Pancreas (tissue), 10 donors: Measurements from ENCODE around the gene RIPK1. TPM values are rescaled to one million over a fixed set of nuclear protein-coding genes. Genes with fewer than 3 reads are reported as not detected.

Experiments used
- ATAC-seq, 4 donors: fragments of 200-7000 bp; cut with Tn5 transposase; one replicate each; pipeline versions ENCODE4 v1.8.0 to v1.9.1; 2020; ENCODE audit warnings: mild to moderate bottlenecking in 4 of 4, moderate library complexity in 4 of 4
- DNase-seq, 6 donors: peaks; one replicate each; pipeline ENCODE4 v3.0.0-alpha.2; 2020
- FAIRE-seq: peaks from 2 replicates; lab custom pipeline; 2012; peaks lifted over from hg19 to GRCh38; lab: Jason Lieb, UNC
- H3K27ac ChIP-seq, 4 donors: fragments of 200-600 bp; sonication (generic); 1 replicate in 3 of 4; 2 replicates in 1 of 4; pipeline versions ENCODE4 v1.5.0 to v1.8.0; 2020
- H3K27me3 ChIP-seq, 4 donors: fragments of 200-600 bp; one replicate each; pipeline ENCODE4 v1.8.0; 2021
- H3K36me3 ChIP-seq, 3 donors: fragments of 200-600 bp; sonication (generic) in 1 of 3; one replicate each; pipeline versions ENCODE4 v1.5.0 to v1.8.0; 2020 to 2021
- H3K4me1 ChIP-seq, 3 donors: fragments of 200-600 bp; one replicate each; pipeline ENCODE4 v1.8.0; 2021
- H3K4me3 ChIP-seq, 4 donors: fragments of 200-600 bp; sonication (generic) in 2 of 4; one replicate each; pipeline versions ENCODE4 v1.5.0 to v1.8.0; 2020 to 2021
- H3K9me3 ChIP-seq, 4 donors: fragments of 200-600 bp; one replicate each; pipeline ENCODE4 v1.8.0; 2021
- CTCF ChIP-seq, 4 donors: fragments of 200-600 bp; sonication (generic) in 3 of 4; IDR thresholded peaks; one replicate each; pipeline versions ENCODE4 v1.5.0 to v1.8.0; 2021; ENCODE audit warnings: antibody characterized with exemption in 4 of 4
- WGBS, 2 donors: extraction: QIAGEN DNeasy Blood & Tissue Kit; methylation state at CpG; one replicate each; pipeline ENCODE4 v1.1.7; 2013; 5-methylcytosine and 5-hydroxymethylcytosine counted together
- intact Hi-C, 3 donors: fragments of 100-400 bp; cut with DNase I; formaldehyde crosslinking; loops; one replicate each; pipeline versions ENCODE4 v1.11.1 to v1.14.2; 2022
- polyA plus RNA-seq, 2 donors: library from polyadenylated mRNA; stranded (reverse); fragments of 200-250 nt; gene quantifications; one replicate each; pipeline ENCODE4 v1.2.3, GENCODE V29; 2013
- total RNA-seq, 6 donors: library from RNA; stranded (reverse); fragmentation: NEBNext Ultra II Directional in 4 of 6; extraction: Animal tissue kit (Norgen Biotek cat#: 25700) in 4 of 6; gene quantifications; one replicate each; pipeline versions ENCODE4 v1.2.1 to v1.2.4, GENCODE V29; 2021 to 2023
- donor health status: healthy with polysubstance abuse.
- donor health status: DM: no; HTN: no; CAD: no; lungs with moderate emphysema.
- donor health status: DM: no; HTN: no; CAD: no.
- donor health status: control.
- donor health status: control.
- donor health status: Bipolar disorder and iron deficiency.
- donor health status: DM: yes; HTN: yes; CAD: no.
- donor health status: DM: no; HTN: no; CAD: no.
- donor health status: DM: no; HTN: no; CAD: no.
- donor health status: DM: yes; HTN: yes; CAD: no.

Gene RIPK1
- total and polyA plus RNA-seq, 8 donors = 9.0 to 20.5 (median 9.9) TPM

GRCh38 chr6:3128356-3129108 lies 60.2 kb downstream of the RIPK1 start:
- peak; percentile 37 to 54 (median 47) for ATAC-seq
- no peak for TF ChIP-seq CTCF (IDR thresholded peaks at IDR 0.05)
- Histone ChIP-seq H3K4me3 (no peak overlapping the region), H3K27ac (peak overlapping the region in 2 of 4 donors; percentile 10 to 26), H3K4me1 (peaks cover 0 to 3% (median 0%) of the 10 kb centered on the region in 3 donors), H3K27me3 (no peaks in the 10 kb centered on the region), H3K36me3 (no peaks in the 10 kb centered on the region), H3K9me3 (no peaks in the 10 kb centered on the region)
- FAIRE-seq = no peak
- DNase-seq = peak in 2 of 6 donors; percentile 34 to 48
- 63 to 66% methylated on average over 15 of the region's 15 CpGs for WGBS, 2 donors
- intact Hi-C loops = loop anchor here in 1 of 3 donors (5.0 kb wide), 1 partner anchor 34 kb away; no protein-coding TSS in a partner anchor

- Histone ChIP-seq H3K27me3 (no peaks in the 10 kb centered on the region), H3K36me3 (no peaks in the 10 kb centered on the region), H3K4me1 (peaks cover 6 to 15% (median 11%) of the 10 kb centered on the region in 3 donors), H3K4me3 (no peak overlapping the region), H3K27ac (no peak overlapping the region), H3K9me3 (no peaks in the 10 kb centered on the region)
- DNase-seq = no peak
- 88 to 94% methylated on average over 15 of the region's 15 CpGs for WGBS, 2 donors
- no peak for ATAC-seq
- intact Hi-C loops = no loop called here
- FAIRE-seq = no peak
- TF ChIP-seq CTCF (IDR thresholded peaks at IDR 0.05) = no peak
Measured at GRCh38 chr6:3131695-3132094, 63.4 kb downstream of the RIPK1 start.

- Histone ChIP-seq H3K4me3 (no peak overlapping the region), H3K27ac (peak overlapping the region in 1 of 4 donors; percentile 25), H3K4me1 (peaks cover 23 to 31% (median 27%) of the 10 kb centered on the region in 3 donors), H3K27me3 (no peaks in the 10 kb centered on the region), H3K9me3 (no peaks in the 10 kb centered on the region), H3K36me3 (no peaks in the 10 kb centered on the region)
- intact Hi-C loops = no loop called here
- DNase-seq (no peak), ATAC-seq (no peak), FAIRE-seq (no peak)
- no peak for TF ChIP-seq CTCF (IDR thresholded peaks at IDR 0.05)
- 83 to 85% methylated on average over 9 of the region's 9 CpGs for WGBS, 2 donors
Measured at GRCh38 chr6:3133515-3133914, 65.2 kb downstream of the RIPK1 start.

GRCh38 chr6:3135668-3136291 lies 67.5 kb downstream of the RIPK1 start:
- Histone ChIP-seq H3K27ac (peak overlapping the region; percentile 54 to 88 (median 68)), H3K9me3 (no peaks in the 10 kb centered on the region), H3K4me1 (peaks cover 34 to 49% (median 42%) of the 10 kb centered on the region in 3 donors), H3K36me3 (no peaks in the 10 kb centered on the region), H3K4me3 (peak overlapping the region in 1 of 4 donors; percentile 25), H3K27me3 (no peaks in the 10 kb centered on the region)
- intact Hi-C loops = no loop called here
- WGBS, 2 donors = 28 to 37% methylated on average over 13 of the region's 13 CpGs
- peak in 4 of 6 donors; percentile 54 to 75 (median 67) for DNase-seq
- no peak for FAIRE-seq
- TF ChIP-seq CTCF (IDR thresholded peaks at IDR 0.05) = no peak
- ATAC-seq = peak; percentile 69 to 76 (median 74)
